COLO668 (cell line): ENCODE data around the gene FAM107A.

Source experiments
- DNase-seq: peaks from one replicate; lab custom pipeline; 2025; ENCODE audit not compliant: unreplicated experiment; lab: John Stamatoyannopoulos, UW

The FAM107A gene

GRCh38 chr3:58520403-58521335 lies 56.5 kb downstream of the FAM107A start:
- peak; percentile 66 for DNase-seq

- no peak for DNase-seq
Observed at GRCh38 chr3:58519668-58520402, 57.4 kb downstream of the FAM107A start.

- DNase-seq: no peak
Observed at GRCh38 chr3:58518291-58518789, 58.9 kb downstream of the FAM107A start.

- DNase-seq: no peak
Observed at GRCh38 chr3:58514405-58514804, 62.8 kb downstream of the FAM107A start.
